Measurements from ENCODE around the gene MAB21L3. TPM values are rescaled to one million over a fixed set of nuclear protein-coding genes. Genes with fewer than 3 reads are reported as not detected.

Gene MAB21L3
- total and polyA plus RNA-seq, 11 donors = 0.04 to 0.15 (median 0.08) TPM; not detected in 8

GRCh38 chr1:116157096-116157495, 45.9 kb downstream of the MAB21L3 start:
- DNase-seq = no peak
- no peak overlapping the region for H3K27ac ChIP-seq
- H3K36me3 ChIP-seq = no peaks in the 10 kb centered on the region
- no peak overlapping the region for H3K4me3 ChIP-seq
- WGBS, 4 donors = 68 to 81% (median 81%) methylated on average over 4 of the region's 4 CpGs
- no peak for ATAC-seq
- no peaks in the 10 kb centered on the region for H3K27me3 ChIP-seq
- peaks cover 0 to 7% (median 3%) of the 10 kb centered on the region in 12 donors for H3K4me1 ChIP-seq
- intact Hi-C loops (cut with DNase I) = loop anchor here in 2 of 10 donors (10.0 kb wide), 2 partner anchors 188 to 218 kb away; partner anchors contain the start of gene ATP1A1 (in 1 of the 2)
- TF ChIP-seq POLR2A (IDR thresholded peaks at IDR 0.05) = no peak
- TF ChIP-seq, protein P1, sequence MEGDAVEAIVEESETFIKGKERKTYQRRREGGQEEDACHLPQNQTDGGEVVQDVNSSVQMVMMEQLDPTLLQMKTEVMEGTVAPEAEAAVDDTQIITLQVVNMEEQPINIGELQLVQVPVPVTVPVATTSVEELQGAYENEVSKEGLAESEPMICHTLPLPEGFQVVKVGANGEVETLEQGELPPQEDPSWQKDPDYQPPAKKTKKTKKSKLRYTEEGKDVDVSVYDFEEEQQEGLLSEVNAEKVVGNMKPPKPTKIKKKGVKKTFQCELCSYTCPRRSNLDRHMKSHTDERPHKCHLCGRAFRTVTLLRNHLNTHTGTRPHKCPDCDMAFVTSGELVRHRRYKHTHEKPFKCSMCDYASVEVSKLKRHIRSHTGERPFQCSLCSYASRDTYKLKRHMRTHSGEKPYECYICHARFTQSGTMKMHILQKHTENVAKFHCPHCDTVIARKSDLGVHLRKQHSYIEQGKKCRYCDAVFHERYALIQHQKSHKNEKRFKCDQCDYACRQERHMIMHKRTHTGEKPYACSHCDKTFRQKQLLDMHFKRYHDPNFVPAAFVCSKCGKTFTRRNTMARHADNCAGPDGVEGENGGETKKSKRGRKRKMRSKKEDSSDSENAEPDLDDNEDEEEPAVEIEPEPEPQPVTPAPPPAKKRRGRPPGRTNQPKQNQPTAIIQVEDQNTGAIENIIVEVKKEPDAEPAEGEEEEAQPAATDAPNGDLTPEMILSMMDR (IDR thresholded peaks at IDR 0.05) = no peak
- peaks cover 0 to 16% (median 7%) of the 10 kb centered on the region in 12 donors for H3K9me3 ChIP-seq

GRCh38 chr1:116159177-116159576, 48.0 kb downstream of the MAB21L3 start:
- no peak for ATAC-seq
- no peak for DNase-seq
- 73 to 93% (median 88%) methylated on average over 1 of the region's 1 CpG for WGBS, 4 donors
- Histone ChIP-seq H3K9me3 (peaks cover 0 to 16% (median 7%) of the 10 kb centered on the region in 12 donors), H3K36me3 (no peaks in the 10 kb centered on the region), H3K27me3 (no peaks in the 10 kb centered on the region), H3K4me3 (no peak overlapping the region), H3K4me1 (peaks cover 0 to 4% (median 0%) of the 10 kb centered on the region in 12 donors), H3K27ac (no peak overlapping the region)
- TF ChIP-seq, protein P1 (IDR thresholded peaks at IDR 0.05) = no peak
- TF ChIP-seq POLR2A (IDR thresholded peaks at IDR 0.05) = no peak
- intact Hi-C loops (cut with DNase I) = loop anchor here in 2 of 10 donors (10.0 kb wide), 2 partner anchors 186 to 216 kb away; partner anchors contain the start of gene ATP1A1 (in 1 of the 2)

GRCh38 chr1:116159611-116160010, 48.4 kb downstream of the MAB21L3 start:
- intact Hi-C loops (cut with DNase I) = loop anchor here in 2 of 10 donors (10.0 kb wide), 2 partner anchors 185 to 215 kb away; partner anchors contain the start of gene ATP1A1 (in 1 of the 2)
- Histone ChIP-seq H3K36me3 (no peaks in the 10 kb centered on the region), H3K4me1 (peaks cover 0 to 8% (median 1%) of the 10 kb centered on the region in 12 donors), H3K9me3 (peaks cover 0 to 16% (median 7%) of the 10 kb centered on the region in 12 donors), H3K27me3 (no peaks in the 10 kb centered on the region), H3K4me3 (no peak overlapping the region), H3K27ac (no peak overlapping the region)
- ATAC-seq (no peak), DNase-seq (no peak)
- WGBS, 4 donors = 40 to 69% (median 61%) methylated on average over 1 of the region's 1 CpG
- TF ChIP-seq, protein P1 (IDR thresholded peaks at IDR 0.05) = no peak
- TF ChIP-seq POLR2A (IDR thresholded peaks at IDR 0.05) = no peak

GRCh38 chr1:116161390-116161789, 50.2 kb downstream of the MAB21L3 start:
- intact Hi-C loops (cut with DNase I) = no loop called here
- TF ChIP-seq, protein P1 (IDR thresholded peaks at IDR 0.05) = no peak
- TF ChIP-seq POLR2A (IDR thresholded peaks at IDR 0.05) = no peak
- WGBS, 4 donors = 71 to 79% (median 74%) methylated on average over 2 of the region's 2 CpGs
- Histone ChIP-seq H3K9me3 (peaks cover 0 to 16% (median 7%) of the 10 kb centered on the region in 12 donors), H3K4me3 (no peak overlapping the region), H3K36me3 (no peaks in the 10 kb centered on the region), H3K27me3 (no peaks in the 10 kb centered on the region), H3K4me1 (peaks cover 0 to 26% (median 14%) of the 10 kb centered on the region in 12 donors), H3K27ac (no peak overlapping the region)
- ATAC-seq = no peak
- no peak for DNase-seq

Data from heart left ventricle (tissue), 16 donors.